Activated CD4-positive, CD25-positive, alpha-beta regulatory T cell treated with anti-CD3 and anti-CD28 coated beads, Interleukin-2, amount 50 U/mL, for 24 hours (primary cell): ENCODE data around the gene SST.

Source experiments
- ATAC-seq, 2 donors: fragments of 150-1000 bp; cut with Tn5 transposase; one replicate each; pipeline ENCODE4 v1.10.0; 2021; ENCODE audit warnings: mild to moderate bottlenecking in 1 of 2, moderate library complexity in 1 of 2

The SST gene

GRCh38 chr3:187669675-187670504 is at the start of gene SST:
Gene SST (minus strand): TSS chr3:187670394. CDS start chr3:187670291, 103 bp downstream.
- no peak for ATAC-seq

- no peak for ATAC-seq
Measured at GRCh38 chr3:187719628-187720336, 49.6 kb upstream of the SST start.

GRCh38 chr3:187718802-187719201 is 48.6 kb upstream of the SST start:
- no peak for ATAC-seq

GRCh38 chr3:187717572-187717971 is 47.4 kb upstream of the SST start:
- ATAC-seq = no peak

- ATAC-seq = peak; percentile 79 to 80
Measured at GRCh38 chr3:187714404-187714979, 44.3 kb upstream of the SST start.

- ATAC-seq = peak; percentile 68 to 77
Measured at GRCh38 chr3:187713504-187713903, 43.3 kb upstream of the SST start.

GRCh38 chr3:187709155-187709554 is 39.0 kb upstream of the SST start:
- ATAC-seq = no peak

GRCh38 chr3:187708696-187709095 is 38.5 kb upstream of the SST start:
- no peak for ATAC-seq

- no peak for ATAC-seq
Measured at GRCh38 chr3:187706971-187707370, 36.8 kb upstream of the SST start.

GRCh38 chr3:187705164-187705563 is 35.0 kb upstream of the SST start:
- ATAC-seq = no peak

GRCh38 chr3:187702507-187703033 is 32.4 kb upstream of the SST start, which contains the start of gene RTP2:
Gene RTP2 (minus strand): TSS chr3:187702557. CDS start chr3:187702128, 429 bp downstream.
- no peak for ATAC-seq

- no peak for ATAC-seq
Measured at GRCh38 chr3:187700249-187700648, 30.1 kb upstream of the SST start.

- ATAC-seq = no peak
Measured at GRCh38 chr3:187698499-187699399, 28.6 kb upstream of the SST start.

- ATAC-seq = no peak
Measured at GRCh38 chr3:187696021-187696420, 25.8 kb upstream of the SST start.

- ATAC-seq = no peak
Measured at GRCh38 chr3:187695449-187695848, 25.3 kb upstream of the SST start.

- ATAC-seq = no peak
Measured at GRCh38 chr3:187694801-187695200, 24.6 kb upstream of the SST start.

- ATAC-seq = no peak
Measured at GRCh38 chr3:187693431-187693830, 23.2 kb upstream of the SST start.

- ATAC-seq = no peak
Measured at GRCh38 chr3:187689984-187690383, 19.8 kb upstream of the SST start.

GRCh38 chr3:187686621-187687273 is 16.6 kb upstream of the SST start:
- no peak for ATAC-seq

GRCh38 chr3:187685948-187686347 is 15.8 kb upstream of the SST start:
- no peak for ATAC-seq

- ATAC-seq = peak; percentile 48 to 49
Measured at GRCh38 chr3:187684880-187685279, 14.7 kb upstream of the SST start.

- peak in 1 of 2 donors; percentile 51 for ATAC-seq
Measured at GRCh38 chr3:187684444-187684843, 14.2 kb upstream of the SST start.
